ENCODE results near the gene BTBD9. TPM values are rescaled to one million over a fixed set of nuclear protein-coding genes. Genes with fewer than 3 reads are reported as not detected.

BTBD9 gene
- total RNA-seq, 2 experiments from 2014 or later: 6.8 to 7.0 TPM

- no peak overlapping the region for H3K4me3 Mint-ChIP-seq
- no peaks in the 10 kb centered on the region for H3K9me3 Mint-ChIP-seq
- H3K27me3 Mint-ChIP-seq: no peaks in the 10 kb centered on the region
- H3K4me1 Mint-ChIP-seq: peaks cover 5% of the 10 kb centered on the region
- peaks cover 4% of the 10 kb centered on the region for H3K36me3 Mint-ChIP-seq
- no peak overlapping the region for H3K27ac Mint-ChIP-seq
- DNase-seq: no peak
Observed at GRCh38 chr6:38389875-38390274, 249.9 kb downstream of the BTBD9 start.

DNA sequence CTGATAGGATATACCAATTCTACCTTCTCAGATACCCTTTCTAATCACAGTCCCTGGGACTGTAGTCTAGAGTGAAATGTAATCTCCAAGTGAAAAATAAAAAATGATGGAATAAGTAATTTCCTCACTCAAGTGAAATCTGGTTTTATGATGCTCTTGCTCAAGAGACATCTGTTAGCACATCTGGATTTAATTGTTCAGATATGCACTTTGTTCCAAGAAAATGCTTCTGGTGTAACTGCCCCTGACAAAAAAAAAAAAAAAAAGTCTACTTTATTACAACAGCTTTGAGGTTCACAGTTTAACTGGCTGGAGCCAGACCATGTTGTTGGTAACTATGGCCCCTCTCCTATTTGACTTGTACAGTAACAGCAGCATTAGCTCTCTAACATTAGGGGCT, 251.8 kb downstream of the BTBD9 start:
- no peak for DNase-seq
- H3K36me3 Mint-ChIP-seq: peaks cover 2% of the 10 kb centered on the region
- no peaks in the 10 kb centered on the region for H3K27me3 Mint-ChIP-seq
- no peak overlapping the region for H3K4me3 Mint-ChIP-seq
- H3K27ac Mint-ChIP-seq: no peak overlapping the region
- H3K4me1 Mint-ChIP-seq: peaks cover 5% of the 10 kb centered on the region
- no peaks in the 10 kb centered on the region for H3K9me3 Mint-ChIP-seq

DNA sequence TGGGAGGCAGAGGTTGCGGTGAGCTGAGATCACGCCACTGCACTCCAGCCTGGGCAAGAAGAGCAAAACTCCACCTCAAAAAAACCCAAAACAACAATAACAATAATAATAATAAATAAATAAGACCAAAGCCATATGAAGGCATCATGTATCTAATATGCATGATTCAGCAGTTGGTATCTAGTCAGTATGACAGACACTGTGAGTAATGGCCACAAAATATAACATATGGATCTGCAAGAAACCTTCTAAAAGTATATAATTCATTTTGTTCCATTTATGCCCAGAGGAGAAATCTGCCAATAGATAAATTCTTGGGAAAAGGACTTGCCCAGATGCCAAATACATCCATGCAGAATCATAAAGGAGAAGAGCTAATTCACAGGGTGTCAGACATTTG, 252.3 kb downstream of the BTBD9 start:
- peaks cover 5% of the 10 kb centered on the region for H3K4me1 Mint-ChIP-seq
- DNase-seq: no peak
- H3K27me3 Mint-ChIP-seq: no peaks in the 10 kb centered on the region
- peaks cover 2% of the 10 kb centered on the region for H3K36me3 Mint-ChIP-seq
- H3K4me3 Mint-ChIP-seq: no peak overlapping the region
- no peaks in the 10 kb centered on the region for H3K9me3 Mint-ChIP-seq
- H3K27ac Mint-ChIP-seq: no peak overlapping the region

DNA sequence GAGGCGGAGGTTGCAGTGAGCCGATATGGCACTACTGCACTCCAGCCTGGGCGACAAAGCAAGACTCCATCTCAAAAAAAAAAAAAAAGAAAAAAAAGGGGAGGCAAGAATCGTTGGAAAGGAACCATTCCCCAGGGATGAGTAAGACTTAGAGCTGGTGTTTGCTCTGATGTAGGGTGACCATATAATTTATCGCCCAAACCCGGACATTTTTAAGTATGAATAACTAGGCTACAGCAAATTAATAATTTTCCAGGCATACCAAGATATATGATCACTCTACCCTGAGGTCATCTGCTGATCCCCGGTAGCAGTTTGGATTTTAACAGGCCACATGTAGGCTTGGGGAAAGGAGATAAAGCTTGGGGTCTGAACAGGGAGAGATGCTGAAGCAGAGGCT, 260.9 kb downstream of the BTBD9 start:
- H3K36me3 Mint-ChIP-seq: peaks cover 2% of the 10 kb centered on the region
- no peak overlapping the region for H3K4me3 Mint-ChIP-seq
- no peaks in the 10 kb centered on the region for H3K9me3 Mint-ChIP-seq
- no peaks in the 10 kb centered on the region for H3K27me3 Mint-ChIP-seq
- H3K4me1 Mint-ChIP-seq: peaks cover 6% of the 10 kb centered on the region
- DNase-seq: no peak
- no peak overlapping the region for H3K27ac Mint-ChIP-seq

DNA sequence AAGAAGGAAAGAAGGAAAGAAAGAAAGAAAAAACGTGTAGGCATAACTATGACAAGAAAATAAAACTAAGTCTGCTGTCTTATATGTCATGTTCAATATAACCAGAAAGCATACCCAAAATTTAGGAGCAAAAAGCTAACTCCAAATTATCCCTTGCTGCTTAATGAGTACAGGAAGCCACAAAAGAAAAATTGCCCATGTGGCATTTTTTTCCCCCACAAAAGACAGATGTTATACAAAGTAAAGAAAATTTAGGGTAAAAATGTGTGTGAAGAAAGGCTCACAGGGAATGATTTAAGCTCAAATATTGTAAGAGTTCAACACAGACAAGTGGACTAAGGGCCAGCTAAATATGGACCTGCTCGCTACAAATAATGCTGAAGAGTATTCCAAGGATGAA, 263.8 kb downstream of the BTBD9 start:
- H3K36me3 Mint-ChIP-seq: peaks cover 2% of the 10 kb centered on the region
- H3K4me3 Mint-ChIP-seq: no peak overlapping the region
- no peaks in the 10 kb centered on the region for H3K27me3 Mint-ChIP-seq
- H3K9me3 Mint-ChIP-seq: no peaks in the 10 kb centered on the region
- H3K4me1 Mint-ChIP-seq: peaks cover 6% of the 10 kb centered on the region
- H3K27ac Mint-ChIP-seq: no peak overlapping the region
- no peak for DNase-seq

DNA sequence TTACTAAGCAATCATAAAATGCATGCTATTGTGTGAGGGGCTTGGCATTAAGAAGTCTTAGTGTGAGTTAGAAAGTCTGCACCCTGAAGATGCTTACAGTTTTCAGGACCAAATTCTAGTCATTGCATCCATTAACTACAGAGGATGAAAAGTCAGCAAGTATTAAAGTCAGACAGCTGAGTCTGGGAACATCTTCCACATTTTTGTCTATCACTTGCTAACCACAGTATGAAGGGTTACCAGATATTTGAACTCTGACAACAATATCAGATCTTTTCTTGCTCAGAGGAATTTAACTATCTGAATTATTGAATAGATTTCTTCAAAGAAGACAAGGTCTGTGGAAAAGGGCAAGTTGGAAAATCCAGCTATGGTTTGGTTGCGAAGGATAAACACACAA, 264.4 kb downstream of the BTBD9 start:
- H3K27ac Mint-ChIP-seq: no peak overlapping the region
- DNase-seq: no peak
- no peak overlapping the region for H3K4me3 Mint-ChIP-seq
- no peaks in the 10 kb centered on the region for H3K9me3 Mint-ChIP-seq
- H3K4me1 Mint-ChIP-seq: peaks cover 5% of the 10 kb centered on the region
- peaks cover under 1% of the 10 kb centered on the region for H3K36me3 Mint-ChIP-seq
- H3K27me3 Mint-ChIP-seq: no peaks in the 10 kb centered on the region

DNA sequence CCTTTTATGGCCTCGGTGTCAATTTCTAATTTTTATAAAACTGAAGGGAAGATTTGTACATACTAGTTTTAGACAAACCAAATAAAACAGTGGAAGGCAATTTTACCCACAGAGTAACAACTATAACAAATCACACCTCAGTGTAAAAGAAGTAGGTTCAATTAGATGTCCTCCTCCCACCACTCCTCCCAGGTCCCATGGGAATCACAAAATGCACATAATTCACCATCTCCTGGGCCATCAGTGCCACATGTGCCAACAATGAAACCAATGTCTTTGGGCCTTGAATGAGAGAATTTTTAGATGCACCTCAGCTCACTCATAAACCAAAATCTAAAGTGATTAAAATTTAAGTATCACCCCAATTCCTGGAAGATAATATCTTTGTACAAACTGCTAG, 267.8 kb downstream of the BTBD9 start:
- DNase-seq: no peak
- H3K27me3 Mint-ChIP-seq: no peaks in the 10 kb centered on the region
- no peaks in the 10 kb centered on the region for H3K9me3 Mint-ChIP-seq
- peaks cover 2% of the 10 kb centered on the region for H3K4me1 Mint-ChIP-seq
- no peak overlapping the region for H3K27ac Mint-ChIP-seq
- no peaks in the 10 kb centered on the region for H3K36me3 Mint-ChIP-seq
- no peak overlapping the region for H3K4me3 Mint-ChIP-seq

- H3K4me1 Mint-ChIP-seq: peaks cover 2% of the 10 kb centered on the region
- no peak overlapping the region for H3K27ac Mint-ChIP-seq
- H3K36me3 Mint-ChIP-seq: no peaks in the 10 kb centered on the region
- no peaks in the 10 kb centered on the region for H3K9me3 Mint-ChIP-seq
- H3K27me3 Mint-ChIP-seq: no peaks in the 10 kb centered on the region
- no peak for DNase-seq
- H3K4me3 Mint-ChIP-seq: no peak overlapping the region
Observed at GRCh38 chr6:38370653-38371601, 268.8 kb downstream of the BTBD9 start.

- Mint-ChIP-seq H3K27me3 (no peaks in the 10 kb centered on the region), H3K4me3 (no peak overlapping the region), H3K9me3 (no peaks in the 10 kb centered on the region), H3K36me3 (no peaks in the 10 kb centered on the region), H3K27ac (no peak overlapping the region), H3K4me1 (peaks cover 2% of the 10 kb centered on the region)
- DNase-seq: no peak
Observed at GRCh38 chr6:38367231-38367630, 272.5 kb downstream of the BTBD9 start.

- no peaks in the 10 kb centered on the region for H3K36me3 Mint-ChIP-seq
- H3K27ac Mint-ChIP-seq: no peak overlapping the region
- H3K4me1 Mint-ChIP-seq: peaks cover 2% of the 10 kb centered on the region
- H3K4me3 Mint-ChIP-seq: no peak overlapping the region
- H3K9me3 Mint-ChIP-seq: no peaks in the 10 kb centered on the region
- H3K27me3 Mint-ChIP-seq: no peaks in the 10 kb centered on the region
- DNase-seq: no peak
Observed at GRCh38 chr6:38366234-38366633, 273.5 kb downstream of the BTBD9 start.

DNA sequence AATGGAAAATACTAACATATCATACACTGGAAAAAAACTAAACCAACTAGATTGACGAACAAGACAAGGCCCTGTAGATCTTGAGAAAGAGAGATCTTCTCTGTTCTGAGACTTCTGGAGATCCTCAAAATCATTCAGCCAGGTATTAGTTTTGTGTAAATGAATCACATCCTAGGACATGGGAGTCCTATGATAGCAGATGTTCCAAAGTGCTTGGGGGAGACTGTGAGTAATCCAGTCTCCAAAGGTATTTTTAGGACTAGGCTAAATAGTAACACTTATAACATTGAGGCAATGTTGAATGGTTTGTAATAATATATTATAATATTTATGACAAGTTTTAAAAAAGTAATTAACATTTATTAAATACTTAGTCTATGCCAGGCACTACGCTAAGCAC, 275.0 kb downstream of the BTBD9 start:
- H3K4me1 Mint-ChIP-seq: peaks cover 2% of the 10 kb centered on the region
- H3K27ac Mint-ChIP-seq: no peak overlapping the region
- H3K36me3 Mint-ChIP-seq: no peaks in the 10 kb centered on the region
- DNase-seq: no peak
- H3K9me3 Mint-ChIP-seq: no peaks in the 10 kb centered on the region
- no peaks in the 10 kb centered on the region for H3K27me3 Mint-ChIP-seq
- no peak overlapping the region for H3K4me3 Mint-ChIP-seq

- H3K4me3 Mint-ChIP-seq: no peak overlapping the region
- no peak overlapping the region for H3K27ac Mint-ChIP-seq
- H3K9me3 Mint-ChIP-seq: no peaks in the 10 kb centered on the region
- H3K36me3 Mint-ChIP-seq: no peaks in the 10 kb centered on the region
- no peaks in the 10 kb centered on the region for H3K27me3 Mint-ChIP-seq
- DNase-seq: no peak
- H3K4me1 Mint-ChIP-seq: peaks cover 2% of the 10 kb centered on the region
Observed at GRCh38 chr6:38364127-38364526, 275.6 kb downstream of the BTBD9 start.

- Mint-ChIP-seq H3K36me3 (no peaks in the 10 kb centered on the region), H3K27me3 (no peaks in the 10 kb centered on the region), H3K4me1 (peaks cover 2% of the 10 kb centered on the region), H3K4me3 (no peak overlapping the region), H3K27ac (no peak overlapping the region), H3K9me3 (no peaks in the 10 kb centered on the region)
- DNase-seq: no peak
Observed at GRCh38 chr6:38355519-38355918, 284.2 kb downstream of the BTBD9 start.

DNA sequence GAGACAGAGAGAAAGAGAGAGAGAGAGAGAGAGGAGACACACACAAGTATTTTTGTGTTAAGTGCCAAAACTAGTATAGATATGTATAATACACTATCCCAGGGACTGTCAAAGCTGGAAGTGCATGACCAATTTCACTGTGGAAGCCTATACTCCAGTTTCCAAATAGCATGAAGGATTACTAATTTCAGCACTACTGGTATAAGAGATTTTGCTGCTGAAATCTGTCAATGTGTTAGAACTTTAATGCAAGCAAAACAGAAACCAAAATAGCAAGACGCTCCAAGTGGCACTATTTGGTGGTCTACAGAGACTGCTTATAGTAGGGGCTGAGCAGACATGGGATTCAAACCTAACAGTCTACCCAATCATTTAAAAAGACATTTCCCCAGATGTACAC, 284.8 kb downstream of the BTBD9 start:
- no peaks in the 10 kb centered on the region for H3K36me3 Mint-ChIP-seq
- no peaks in the 10 kb centered on the region for H3K27me3 Mint-ChIP-seq
- H3K27ac Mint-ChIP-seq: no peak overlapping the region
- peaks cover 2% of the 10 kb centered on the region for H3K4me1 Mint-ChIP-seq
- no peak for DNase-seq
- H3K4me3 Mint-ChIP-seq: no peak overlapping the region
- no peaks in the 10 kb centered on the region for H3K9me3 Mint-ChIP-seq

GRCh38 chr6:38354037-38354381, 285.7 kb downstream of the BTBD9 start:
- DNase-seq: no peak
- no peak overlapping the region for H3K4me3 Mint-ChIP-seq
- no peak overlapping the region for H3K27ac Mint-ChIP-seq
- H3K27me3 Mint-ChIP-seq: no peaks in the 10 kb centered on the region
- H3K36me3 Mint-ChIP-seq: no peaks in the 10 kb centered on the region
- peaks cover 2% of the 10 kb centered on the region for H3K4me1 Mint-ChIP-seq
- H3K9me3 Mint-ChIP-seq: no peaks in the 10 kb centered on the region

GRCh38 chr6:38353310-38354036, 286.3 kb downstream of the BTBD9 start:
- H3K9me3 Mint-ChIP-seq: no peaks in the 10 kb centered on the region
- no peak overlapping the region for H3K27ac Mint-ChIP-seq
- no peak overlapping the region for H3K4me3 Mint-ChIP-seq
- H3K36me3 Mint-ChIP-seq: no peaks in the 10 kb centered on the region
- no peak for DNase-seq
- no peaks in the 10 kb centered on the region for H3K27me3 Mint-ChIP-seq
- peaks cover 2% of the 10 kb centered on the region for H3K4me1 Mint-ChIP-seq
